K562 (cell line): ENCODE data around the gene FBLN7. TPM values are rescaled to one million over a fixed set of nuclear protein-coding genes. Genes with fewer than 3 reads are reported as not detected.

ENCODE experiments used
- ATF4 ChIP-seq: fragments of 450-650 bp; formaldehyde crosslinking; IDR thresholded peaks from 2 replicates; pipeline ENCODE4 v1.4.0; 2022; ENCODE audit warnings: mild to moderate bottlenecking, moderate library complexity
- BRF1 ChIP-seq: IDR thresholded peaks from 3 replicates; pipeline ENCODE4 v1.6.1; 2011; ENCODE audit warnings: borderline replicate concordance, mild to moderate bottlenecking; ENCODE audit not compliant: insufficient read length; ENCODE audit errors: extremely low read depth
- L3MBTL2 ChIP-seq: fragments of 450-650 bp; IDR thresholded peaks from 2 replicates; pipeline ENCODE4 v1.6.1; 2016; ENCODE audit warnings: mild to moderate bottlenecking, moderate library complexity
- MTF1 ChIP-seq: fragments of 250-450 bp; sonication (Bioruptor Pico); IDR thresholded peaks from 2 replicates; pipeline ENCODE4 v1.9.0; 2021; ENCODE audit warnings: moderate library complexity, mild to moderate bottlenecking, inconsistent platforms, borderline replicate concordance
- SPI1 ChIP-seq: IDR thresholded peaks from 2 replicates; pipeline ENCODE4 v1.6.1; 2011; ENCODE audit warnings: low read depth, low read length, control low read depth, borderline replicate concordance
- polyA plus RNA-seq, 8 experiments: library from polyadenylated mRNA; depleted of rRNA in 4 of 8; stranded (reverse) in 5 of 8; unstranded in 3 of 8; fragments of >200 nt; fragmentation: Nextera tagmentation in 2 of 8; fragmentation: Illumina TruSeq in 1 of 8; extraction: Ambion mirVana in 2 of 8; extraction: Trizol in 1 of 8; gene quantifications; 2 replicates each; pipeline versions ENCODE4 v1.2.1 to v1.2.3, GENCODE V29; 2011 to 2014; ENCODE audit warnings: inconsistent platforms in 1 of 8, missing spikeins in 1 of 8
- total RNA-seq, 7 experiments: library from RNA; depleted of rRNA in 6 of 7; stranded (reverse); fragments of >200 nt in 6 of 7; fragmentation: Illumina TruSeq in 2 of 7; extraction: Trizol in 2 of 7; gene quantifications; 2 replicates each; pipeline versions ENCODE4 v1.2.1 to v1.2.3, GENCODE V29; 2011 to 2021; ENCODE audit warnings: low replicate concordance in 1 of 7
- TF ChIP-seq, protein P1 (sequence below): fragments of 150-350 bp; conservative IDR thresholded peaks from 2 replicates; pipeline ENCODE4 v1.6.1; 2014; ENCODE audit warnings: low read length
- TF ChIP-seq, protein P2 (sequence below), 3 experiments: fragments of 200-800 bp in 1 of 3; sonication (Bioruptor generic) in 1 of 3; sonication (generic) in 1 of 3; formaldehyde crosslinking in 1 of 3; IDR thresholded peaks; 2 replicates each; pipeline versions ENCODE4 v1.6.1 to v1.8.0; 2016 to 2022; ENCODE audit warnings: mild to moderate bottlenecking in 2 of 3, missing compliant biosample characterization in 2 of 3, missing genetic modification characterization in 2 of 3, missing genetic modification reagents in 1 of 3

The FBLN7 gene
- total and polyA plus RNA-seq, 9 of the 15 experiments (the other 6 are each of a cell fraction or from before 2014, with no cell fraction given), result 0.13 TPM; not detected in 8

DNA sequence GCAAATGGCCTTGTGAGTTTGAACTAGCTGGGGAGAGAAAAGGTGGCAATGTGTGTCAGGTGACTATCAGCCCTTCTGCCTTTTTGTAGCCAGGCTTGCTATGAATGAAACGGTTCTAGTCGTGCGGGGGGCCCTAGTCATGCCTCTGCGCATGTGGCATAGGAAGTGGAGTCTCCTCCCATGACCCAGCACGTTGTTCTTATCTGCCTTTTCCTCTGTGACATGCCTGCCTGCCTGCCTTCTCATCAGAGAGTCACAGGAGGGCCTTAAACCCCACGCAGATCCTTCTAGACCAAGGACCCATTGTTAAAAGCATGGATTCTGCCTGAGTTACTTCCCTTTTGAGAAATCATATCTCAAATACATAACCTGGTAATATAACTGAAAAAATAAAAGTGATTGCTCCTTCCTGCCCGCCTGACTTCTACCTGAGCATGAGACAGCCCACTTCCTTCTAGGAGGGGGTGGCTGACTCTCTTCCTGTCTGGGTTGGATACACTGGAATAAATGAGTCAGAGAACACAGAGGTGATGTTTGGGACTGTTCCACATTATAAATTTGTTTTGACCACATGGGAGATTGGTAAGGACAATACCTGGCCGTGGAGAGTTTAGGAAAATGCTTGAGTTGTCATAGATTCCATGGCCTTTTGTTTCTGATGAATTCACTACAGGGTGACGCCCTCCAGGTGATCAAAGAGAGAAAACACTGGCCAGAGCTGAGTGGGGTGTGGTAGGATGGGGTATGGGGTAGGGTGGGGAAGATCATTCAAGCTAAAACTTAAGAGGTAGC, 49.8 kb downstream of the FBLN7 start (continued):
- TF ChIP-seq, protein P1, sequence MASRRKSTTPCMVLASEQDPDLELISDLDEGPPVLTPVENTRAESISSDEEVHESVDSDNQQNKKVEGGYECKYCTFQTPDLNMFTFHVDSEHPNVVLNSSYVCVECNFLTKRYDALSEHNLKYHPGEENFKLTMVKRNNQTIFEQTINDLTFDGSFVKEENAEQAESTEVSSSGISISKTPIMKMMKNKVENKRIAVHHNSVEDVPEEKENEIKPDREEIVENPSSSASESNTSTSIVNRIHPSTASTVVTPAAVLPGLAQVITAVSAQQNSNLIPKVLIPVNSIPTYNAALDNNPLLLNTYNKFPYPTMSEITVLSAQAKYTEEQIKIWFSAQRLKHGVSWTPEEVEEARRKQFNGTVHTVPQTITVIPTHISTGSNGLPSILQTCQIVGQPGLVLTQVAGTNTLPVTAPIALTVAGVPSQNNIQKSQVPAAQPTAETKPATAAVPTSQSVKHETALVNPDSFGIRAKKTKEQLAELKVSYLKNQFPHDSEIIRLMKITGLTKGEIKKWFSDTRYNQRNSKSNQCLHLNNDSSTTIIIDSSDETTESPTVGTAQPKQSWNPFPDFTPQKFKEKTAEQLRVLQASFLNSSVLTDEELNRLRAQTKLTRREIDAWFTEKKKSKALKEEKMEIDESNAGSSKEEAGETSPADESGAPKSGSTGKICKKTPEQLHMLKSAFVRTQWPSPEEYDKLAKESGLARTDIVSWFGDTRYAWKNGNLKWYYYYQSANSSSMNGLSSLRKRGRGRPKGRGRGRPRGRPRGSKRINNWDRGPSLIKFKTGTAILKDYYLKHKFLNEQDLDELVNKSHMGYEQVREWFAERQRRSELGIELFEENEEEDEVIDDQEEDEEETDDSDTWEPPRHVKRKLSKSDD, result no peak
- TF ChIP-seq SPI1 (peak; percentile 50; the same call in 1 of the 2 replicates), L3MBTL2 (peak; percentile 92), ATF4 (CRISPR knock-in tag) (0 out of 2 replicates have a peak, but pooled peaks have one; percentile 47), BRF1 (no peak), MTF1 (no peak)
- TF ChIP-seq, protein P2, sequence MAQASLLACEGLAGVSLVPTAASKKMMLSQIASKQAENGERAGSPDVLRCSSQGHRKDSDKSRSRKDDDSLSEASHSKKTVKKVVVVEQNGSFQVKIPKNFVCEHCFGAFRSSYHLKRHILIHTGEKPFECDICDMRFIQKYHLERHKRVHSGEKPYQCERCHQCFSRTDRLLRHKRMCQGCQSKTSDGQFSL (CRISPR knock-in tag; IDR thresholded peaks at IDR 0.05), result peak; percentile 40; the same call in 1 of the 2 replicates
- TF ChIP-seq, protein P2 (tag; IDR thresholded peaks at IDR 0.05), result no peak
